Ureter (tissue), 1 donor: ENCODE results near the gene NFKBIL1. TPM values are rescaled to one million over a fixed set of nuclear protein-coding genes. Genes with fewer than 3 reads are reported as not detected.
"Not testable (repeated sequence)": the region's sequence is repeated elsewhere in the genome, so short reads cannot be mapped to it uniquely, and the experiment has no call there.

Experiments used
- DNase-seq: peaks from one replicate; pipeline ENCODE4 v3.0.0-alpha.2; 2020; ENCODE audit warnings: low spot score
- total RNA-seq: library from RNA; stranded (reverse); gene quantifications from one replicate; pipeline ENCODE4 v1.2.4, GENCODE V29; 2023
- donor health status: DM: yes; HTN: yes; CAD: no.

The NFKBIL1 gene
- 21.9 TPM for total RNA-seq

GRCh38 chr6:31546958-31547726, at the start of gene NFKBIL1:
TSS of gene NFKBIL1 (plus strand) at chr6:31547608. CDS start at chr6:31547695, 87 bp downstream.
- peak; percentile 96 for DNase-seq

GRCh38 chr6:31498748-31499147, 48.7 kb upstream of the NFKBIL1 start:
- no peak for DNase-seq

GRCh38 chr6:31499648-31500047, 47.8 kb upstream of the NFKBIL1 start:
- DNase-seq = not testable (repeated sequence)

GRCh38 chr6:31502586-31502985, 44.8 kb upstream of the NFKBIL1 start:
- no peak for DNase-seq

GRCh38 chr6:31509036-31509435, 38.4 kb upstream of the NFKBIL1 start:
- not testable (repeated sequence) for DNase-seq

GRCh38 chr6:31510007-31510406, 37.4 kb upstream of the NFKBIL1 start:
- DNase-seq = no peak

- no peak for DNase-seq
Measured at GRCh38 chr6:31513456-31514165, 33.8 kb upstream of the NFKBIL1 start.

GRCh38 chr6:31521835-31522234, 25.6 kb upstream of the NFKBIL1 start:
- DNase-seq = no peak

GRCh38 chr6:31525553-31525931, 21.9 kb upstream of the NFKBIL1 start:
- DNase-seq = no peak

GRCh38 chr6:31525932-31526591, 21.3 kb upstream of the NFKBIL1 start:
- no peak for DNase-seq

- no peak for DNase-seq
Measured at GRCh38 chr6:31528307-31528777, 19.1 kb upstream of the NFKBIL1 start.

- DNase-seq = no peak
Measured at GRCh38 chr6:31528821-31529328, 18.5 kb upstream of the NFKBIL1 start, which contains the start of gene MCCD1. TSS of gene MCCD1 (plus strand) at chr6:31528962. CDS start at chr6:31529015, 53 bp downstream.

- no peak for DNase-seq
Measured at GRCh38 chr6:31529329-31530150, 17.9 kb upstream of the NFKBIL1 start.

GRCh38 chr6:31530659-31531058, 16.7 kb upstream of the NFKBIL1 start:
- no peak for DNase-seq

GRCh38 chr6:31531162-31531561, 16.2 kb upstream of the NFKBIL1 start:
- DNase-seq = no peak

GRCh38 chr6:31531771-31532643, 15.4 kb upstream of the NFKBIL1 start:
- no peak for DNase-seq

GRCh38 chr6:31532644-31533454, 14.6 kb upstream of the NFKBIL1 start:
- no peak for DNase-seq

- DNase-seq = no peak
Measured at GRCh38 chr6:31533455-31533841, 14.0 kb upstream of the NFKBIL1 start.

- no peak for DNase-seq
Measured at GRCh38 chr6:31534011-31534410, 13.4 kb upstream of the NFKBIL1 start.
